Fibroblast of pulmonary artery (primary cell): Measurements from ENCODE around the gene SYDE2.
"Not testable (repeated sequence)": the region's sequence is repeated elsewhere in the genome, so short reads cannot be mapped to it uniquely, and the experiment has no call there.

Experiments used
- DNase-seq: peaks from one replicate; pipeline ENCODE4 v3.0.0-alpha.2; 2010; ENCODE audit warnings: low read depth
- H3K4me3 ChIP-seq: replicated peaks from 2 replicates; pipeline ENCODE4 v1.5.1; 2011; ENCODE audit warnings: low read depth, mild to moderate bottlenecking, control low read depth, low read length, moderate library complexity
- CTCF ChIP-seq: IDR thresholded peaks from 2 replicates; pipeline ENCODE4 v1.5.1; 2011; ENCODE audit warnings: mild to moderate bottlenecking, control low read depth, low read length, inconsistent platforms; ENCODE audit errors: missing control alignments

The SYDE2 gene

GRCh38 chr1:85149805-85150204 is 51.0 kb downstream of the SYDE2 start:
- no peak for TF ChIP-seq CTCF
- no peak for DNase-seq
- no peak overlapping the region for H3K4me3 ChIP-seq

GRCh38 chr1:85148524-85149250 is 52.1 kb downstream of the SYDE2 start:
- DNase-seq, result peak; percentile 16
- no peak overlapping the region for H3K4me3 ChIP-seq
- TF ChIP-seq CTCF, result no peak

- TF ChIP-seq CTCF, result peak; percentile 21
- H3K4me3 ChIP-seq, result no peak overlapping the region
- DNase-seq, result peak; percentile 26
These were observed 53.9 kb downstream of the SYDE2 start for GRCh38 chr1:85146972-85147359.

GRCh38 chr1:85146298-85146971 is 54.4 kb downstream of the SYDE2 start:
- H3K4me3 ChIP-seq, DNase-seq: not testable (repeated sequence)

- no peak for DNase-seq
These were observed 56.5 kb downstream of the SYDE2 start for GRCh38 chr1:85144351-85144750.

GRCh38 chr1:85142753-85143152 is 58.1 kb downstream of the SYDE2 start:
- DNase-seq, result no peak
- TF ChIP-seq CTCF, result no peak
- no peak overlapping the region for H3K4me3 ChIP-seq

More at GRCh38 chr1:85144351-85144750, 56.5 kb downstream of the SYDE2 start:
- H3K4me3 ChIP-seq, result no peak overlapping the region
- no peak for TF ChIP-seq CTCF

- not testable (repeated sequence) for DNase-seq, H3K4me3 ChIP-seq
These were observed 62.4 kb downstream of the SYDE2 start for GRCh38 chr1:85138439-85138838.

- TF ChIP-seq CTCF, result no peak
- no peak for DNase-seq
- no peak overlapping the region for H3K4me3 ChIP-seq
These were observed 63.2 kb downstream of the SYDE2 start for GRCh38 chr1:85137660-85138059.
